Testis (tissue), 2 donors: ENCODE data around the gene RGPD8.

ENCODE experiments used
- POLR2A ChIP-seq: fragments of 450-650 bp; IDR thresholded peaks from one replicate; pipeline ENCODE4 v1.6.1; 2017; ENCODE audit warnings: antibody characterized with exemption, mild to moderate bottlenecking, moderate library complexity
- TF ChIP-seq, protein P1 (sequence below), 3 experiments: fragments of 450-650 bp in 2 of 3; fragments of 200-600 bp in 1 of 3; sonication (generic) in 1 of 3; IDR thresholded peaks; one replicate each; pipeline ENCODE4 v1.5.1; 2016 to 2019; ENCODE audit warnings: antibody characterized with exemption in 3 of 3, mild to moderate bottlenecking in 2 of 3, moderate library complexity in 1 of 3

DNA sequence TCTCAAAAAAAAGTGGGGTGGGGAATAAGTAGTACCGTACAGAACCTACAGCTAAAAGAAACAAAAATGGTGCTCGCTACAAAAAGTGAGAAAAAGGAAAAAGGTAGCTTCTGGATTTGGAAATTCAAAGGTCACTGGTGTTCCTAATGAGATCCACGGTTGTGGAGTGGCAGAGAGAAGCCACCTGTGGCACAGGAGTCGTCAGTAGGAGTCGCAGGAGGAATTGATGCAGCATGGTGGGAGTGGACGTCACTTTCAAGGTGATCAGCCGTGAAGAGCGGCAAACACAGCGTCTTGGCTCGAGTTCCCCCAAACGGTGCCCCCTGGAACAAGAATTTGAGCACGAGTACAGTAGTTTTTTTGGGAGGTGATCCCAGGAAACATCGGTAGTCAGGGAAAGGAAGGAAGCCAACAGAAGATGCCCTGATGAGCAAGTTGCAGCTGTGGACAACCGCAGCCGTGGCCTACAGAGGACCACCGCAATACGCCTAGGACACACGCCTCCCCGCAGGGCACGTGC, 47.1 kb upstream of the RGPD8 start:
- TF ChIP-seq, protein P1, sequence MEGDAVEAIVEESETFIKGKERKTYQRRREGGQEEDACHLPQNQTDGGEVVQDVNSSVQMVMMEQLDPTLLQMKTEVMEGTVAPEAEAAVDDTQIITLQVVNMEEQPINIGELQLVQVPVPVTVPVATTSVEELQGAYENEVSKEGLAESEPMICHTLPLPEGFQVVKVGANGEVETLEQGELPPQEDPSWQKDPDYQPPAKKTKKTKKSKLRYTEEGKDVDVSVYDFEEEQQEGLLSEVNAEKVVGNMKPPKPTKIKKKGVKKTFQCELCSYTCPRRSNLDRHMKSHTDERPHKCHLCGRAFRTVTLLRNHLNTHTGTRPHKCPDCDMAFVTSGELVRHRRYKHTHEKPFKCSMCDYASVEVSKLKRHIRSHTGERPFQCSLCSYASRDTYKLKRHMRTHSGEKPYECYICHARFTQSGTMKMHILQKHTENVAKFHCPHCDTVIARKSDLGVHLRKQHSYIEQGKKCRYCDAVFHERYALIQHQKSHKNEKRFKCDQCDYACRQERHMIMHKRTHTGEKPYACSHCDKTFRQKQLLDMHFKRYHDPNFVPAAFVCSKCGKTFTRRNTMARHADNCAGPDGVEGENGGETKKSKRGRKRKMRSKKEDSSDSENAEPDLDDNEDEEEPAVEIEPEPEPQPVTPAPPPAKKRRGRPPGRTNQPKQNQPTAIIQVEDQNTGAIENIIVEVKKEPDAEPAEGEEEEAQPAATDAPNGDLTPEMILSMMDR (IDR thresholded peaks at IDR 0.05), result no peak
- no peak for TF ChIP-seq POLR2A
